HG03354 (cell line): ENCODE data around the gene TIMP3.

ENCODE experiments used
- ATAC-seq: cut with Tn5 transposase; IDR thresholded peaks from one replicate; pipeline ENCODE4 v1.9.1; 2021; ENCODE audit warnings: mild to moderate bottlenecking; ENCODE audit not compliant: unreplicated experiment, poor library complexity, severe bottlenecking

Gene TIMP3

GRCh38 chr22:32848226-32848625, 46.7 kb downstream of the TIMP3 start:
- no peak for ATAC-seq

- no peak for ATAC-seq
Observed at GRCh38 chr22:32849501-32849900, 48.0 kb downstream of the TIMP3 start.

GRCh38 chr22:32850157-32850556, 48.7 kb downstream of the TIMP3 start:
- ATAC-seq = no peak

- ATAC-seq = no peak
Observed at GRCh38 chr22:32850591-32851517, 49.3 kb downstream of the TIMP3 start.

- ATAC-seq = no peak
Observed at GRCh38 chr22:32852395-32853251, 51.1 kb downstream of the TIMP3 start.

- no peak for ATAC-seq
Observed at GRCh38 chr22:32853662-32854061, 52.2 kb downstream of the TIMP3 start.

GRCh38 chr22:32854351-32854804, 52.9 kb downstream of the TIMP3 start:
- ATAC-seq = no peak

GRCh38 chr22:32855045-32855756, 53.7 kb downstream of the TIMP3 start:
- no peak for ATAC-seq

- no peak for ATAC-seq
Observed at GRCh38 chr22:32858121-32858703, 56.7 kb downstream of the TIMP3 start.

- no peak for ATAC-seq
Observed at GRCh38 chr22:32858957-32859356, 57.5 kb downstream of the TIMP3 start.

GRCh38 chr22:32859743-32860142, 58.2 kb downstream of the TIMP3 start:
- ATAC-seq = no peak

GRCh38 chr22:32861330-32861729, 59.8 kb downstream of the TIMP3 start:
- no peak for ATAC-seq

- ATAC-seq = no peak
Observed at GRCh38 chr22:32862083-32862482, 60.6 kb downstream of the TIMP3 start.

- no peak for ATAC-seq
Observed at GRCh38 chr22:32862936-32863661, 61.6 kb downstream of the TIMP3 start.

GRCh38 chr22:32864041-32864440, 62.5 kb downstream of the TIMP3 start:
- ATAC-seq = no peak

- ATAC-seq = no peak
Observed at GRCh38 chr22:32864596-32864995, 63.1 kb downstream of the TIMP3 start.

GRCh38 chr22:32866953-32867352, 65.4 kb downstream of the TIMP3 start:
- ATAC-seq = no peak

GRCh38 chr22:32868946-32869345, 67.4 kb downstream of the TIMP3 start:
- no peak for ATAC-seq

GRCh38 chr22:32870474-32870873, 69.0 kb downstream of the TIMP3 start:
- no peak for ATAC-seq
